GM21576 (cell line): ENCODE data around the gene ARGFX.
"Not testable (repeated sequence)": the region's sequence is repeated elsewhere in the genome, so short reads cannot be mapped to it uniquely, and the experiment has no call there.

ENCODE experiments used
- ATAC-seq: cut with Tn5 transposase; IDR thresholded peaks from one replicate; pipeline ENCODE4 v1.9.1; 2021; ENCODE audit warnings: mild to moderate bottlenecking, moderate library complexity; ENCODE audit not compliant: unreplicated experiment

ARGFX gene

GRCh38 chr3:121598564-121598963 lies 30.8 kb downstream of the ARGFX start:
- ATAC-seq = no peak

GRCh38 chr3:121599900-121600299 lies 32.2 kb downstream of the ARGFX start:
- not testable (repeated sequence) for ATAC-seq

- ATAC-seq = no peak
Measured at GRCh38 chr3:121601212-121601812, 33.6 kb downstream of the ARGFX start.

GRCh38 chr3:121604759-121605158 lies 37.0 kb downstream of the ARGFX start:
- ATAC-seq = no peak

- no peak for ATAC-seq
Measured at GRCh38 chr3:121606106-121606505, 38.4 kb downstream of the ARGFX start.
